Stimulated activated CD8-positive, alpha-beta memory T cell treated with anti-CD3 and anti-CD28 coated beads, Interleukin-2, amount 100 ng/mL, for 1 hour (primary cell): ENCODE data around the gene RMRP.

ENCODE experiments used
- DNase-seq, 2 donors: peaks; one replicate each; pipeline ENCODE4 v3.0.0-alpha.2; 2020; ENCODE audit warnings: low read depth in 2 of 2

The RMRP gene

GRCh38 chr9:35687306-35687705 lies 29.5 kb upstream of the RMRP start:
- DNase-seq, result no peak

- DNase-seq, result no peak
Measured at GRCh38 chr9:35686222-35687203, 28.7 kb upstream of the RMRP start.

- DNase-seq, result no peak
Measured at GRCh38 chr9:35685506-35685905, 27.7 kb upstream of the RMRP start.

- no peak for DNase-seq
Measured at GRCh38 chr9:35684921-35685320, 27.1 kb upstream of the RMRP start.

GRCh38 chr9:35683323-35683722 lies 25.5 kb upstream of the RMRP start:
- no peak for DNase-seq

GRCh38 chr9:35682520-35683315 lies 24.9 kb upstream of the RMRP start:
- DNase-seq, result no peak

- no peak for DNase-seq
Measured at GRCh38 chr9:35682051-35682450, 24.2 kb upstream of the RMRP start.

- DNase-seq, result no peak
Measured at GRCh38 chr9:35681341-35682002, 23.7 kb upstream of the RMRP start.

GRCh38 chr9:35680331-35681105 lies 22.7 kb upstream of the RMRP start:
- DNase-seq, result no peak

- no peak for DNase-seq
Measured at GRCh38 chr9:35679766-35680330, 22.0 kb upstream of the RMRP start.

- no peak for DNase-seq
Measured at GRCh38 chr9:35679091-35679490, 21.3 kb upstream of the RMRP start.

GRCh38 chr9:35675732-35676392 lies 18.0 kb upstream of the RMRP start:
- DNase-seq, result no peak

- no peak for DNase-seq
Measured at GRCh38 chr9:35675204-35675603, 17.4 kb upstream of the RMRP start.

GRCh38 chr9:35674025-35674361 lies 16.2 kb upstream of the RMRP start:
- no peak for DNase-seq

GRCh38 chr9:35673132-35674024 lies 15.6 kb upstream of the RMRP start, which contains the start of gene CA9:
TSS of gene CA9 (plus strand) at chr9:35673928. CDS start at chr9:35673960, 32 bp downstream.
- DNase-seq, result no peak

- no peak for DNase-seq
Measured at GRCh38 chr9:35669331-35670145, 11.7 kb upstream of the RMRP start.

GRCh38 chr9:35667939-35668338 lies 10.1 kb upstream of the RMRP start:
- DNase-seq, result no peak

GRCh38 chr9:35666549-35666948 lies 8.7 kb upstream of the RMRP start:
- no peak for DNase-seq

GRCh38 chr9:35666045-35666444 lies 8.2 kb upstream of the RMRP start:
- DNase-seq, result no peak
